SIG-M5 treated with dmso at 0.1 percent for 504 hours (cell line): ENCODE measurements around the gene ZBED4.

Source experiments
- DNase-seq: peaks from one replicate; lab custom pipeline; 2025; ENCODE audit not compliant: unreplicated experiment; lab: John Stamatoyannopoulos, UW

Gene ZBED4

GRCh38 chr22:49853981-49854831 lies 562 bp downstream of the ZBED4 start:
- no peak for DNase-seq

DNA sequence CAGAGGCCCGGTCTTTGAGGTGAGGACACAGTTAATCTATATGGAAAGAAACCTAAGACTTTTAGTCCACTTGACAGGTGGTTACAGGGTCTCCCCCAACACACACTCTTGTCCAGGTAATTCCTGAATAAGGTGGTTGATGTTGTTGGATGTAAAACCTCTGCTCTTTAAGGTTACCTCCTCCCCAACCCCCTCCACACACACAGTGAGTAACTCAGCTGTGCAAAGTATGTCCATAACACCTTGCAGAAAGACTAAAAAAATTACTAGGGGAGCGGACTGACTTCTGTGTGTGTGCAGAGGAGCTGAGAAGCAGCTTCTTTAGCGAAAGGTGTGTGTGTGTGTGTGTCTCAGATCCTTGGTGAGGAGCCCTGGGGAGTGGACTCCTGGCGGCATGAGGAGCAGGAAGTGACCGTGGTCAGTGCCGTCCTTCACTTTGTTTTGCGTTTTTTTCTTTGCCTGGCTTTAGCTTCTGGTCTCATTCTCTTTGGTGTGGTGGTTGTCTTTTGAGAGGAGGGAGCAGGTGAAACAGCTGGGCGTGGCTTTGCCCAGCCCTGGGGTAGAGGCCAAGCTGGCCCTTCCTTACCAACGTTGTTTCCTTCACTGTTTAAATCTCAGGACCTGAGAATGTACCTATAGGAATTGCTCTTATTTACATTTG lies 1.7 kb downstream of the ZBED4 start:
- DNase-seq, result no peak

GRCh38 chr22:49856343-49856742 lies 2.7 kb downstream of the ZBED4 start:
- DNase-seq, result no peak

GRCh38 chr22:49856766-49857618 lies 3.3 kb downstream of the ZBED4 start:
- DNase-seq, result no peak

GRCh38 chr22:49858827-49859226 lies 5.2 kb downstream of the ZBED4 start:
- DNase-seq, result no peak

DNA sequence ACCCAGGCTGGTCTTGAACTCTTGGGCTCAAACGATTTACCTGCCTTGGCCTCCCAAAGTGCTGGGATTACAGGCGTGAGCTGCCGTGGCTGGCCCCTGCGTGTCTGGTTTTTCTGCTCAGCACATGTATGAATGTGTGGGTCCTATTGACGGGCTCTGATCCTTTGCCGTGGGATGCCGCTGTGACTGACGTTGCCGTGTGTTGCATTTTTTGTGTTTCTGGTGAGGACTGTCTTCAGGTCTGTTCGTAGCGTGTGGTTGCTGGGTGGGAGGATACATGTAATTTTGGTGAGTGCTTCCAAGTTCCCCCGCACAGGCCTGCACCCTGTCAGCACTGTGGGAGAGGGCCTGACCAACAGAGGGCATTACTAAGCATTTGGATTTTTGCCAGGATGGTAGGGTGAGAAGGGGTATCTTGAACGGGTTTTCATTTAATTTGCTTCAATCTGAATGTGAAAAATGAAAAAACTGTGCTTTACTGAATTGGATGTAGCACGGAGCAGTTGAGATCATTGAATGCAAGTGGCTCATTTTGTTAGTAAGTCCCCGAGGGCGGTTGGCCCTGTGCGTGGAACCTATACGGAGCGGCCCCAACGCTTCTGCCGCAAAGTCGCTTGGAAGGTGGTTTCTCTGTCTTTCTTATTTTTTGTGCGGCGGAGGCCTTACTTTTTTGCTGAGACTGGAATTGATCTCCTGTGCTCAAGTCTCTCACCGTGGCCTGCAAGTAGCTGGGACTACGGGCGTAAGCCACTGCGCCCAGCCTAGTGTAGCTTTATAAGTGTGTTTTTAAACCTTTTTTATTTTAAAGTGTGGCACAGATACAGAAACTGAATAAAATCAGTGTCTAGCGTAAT lies 8.2 kb downstream of the ZBED4 start:
- DNase-seq, result no peak

- DNase-seq, result no peak
Measured at GRCh38 chr22:49862496-49862776, 8.8 kb downstream of the ZBED4 start.

DNA sequence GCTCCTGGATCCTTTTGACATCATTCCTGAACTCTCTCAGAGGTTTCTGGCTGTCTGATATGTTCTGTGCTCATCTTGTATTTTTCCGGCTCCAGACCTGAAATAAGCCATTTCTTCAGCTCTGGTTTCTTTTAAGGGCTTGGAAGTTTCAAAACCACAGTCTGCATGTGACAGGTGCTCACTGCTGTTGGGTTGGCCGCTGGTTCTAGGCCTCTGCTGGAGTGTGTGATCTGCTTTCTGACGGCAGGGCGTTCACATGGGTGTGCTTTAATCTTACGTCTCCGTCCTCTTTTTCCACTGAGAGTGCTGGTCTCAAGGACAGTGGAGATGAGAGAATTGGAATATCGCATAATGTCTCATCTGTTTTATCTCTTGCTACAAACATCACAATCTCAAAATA lies 10.3 kb downstream of the ZBED4 start:
- DNase-seq, result no peak

DNA sequence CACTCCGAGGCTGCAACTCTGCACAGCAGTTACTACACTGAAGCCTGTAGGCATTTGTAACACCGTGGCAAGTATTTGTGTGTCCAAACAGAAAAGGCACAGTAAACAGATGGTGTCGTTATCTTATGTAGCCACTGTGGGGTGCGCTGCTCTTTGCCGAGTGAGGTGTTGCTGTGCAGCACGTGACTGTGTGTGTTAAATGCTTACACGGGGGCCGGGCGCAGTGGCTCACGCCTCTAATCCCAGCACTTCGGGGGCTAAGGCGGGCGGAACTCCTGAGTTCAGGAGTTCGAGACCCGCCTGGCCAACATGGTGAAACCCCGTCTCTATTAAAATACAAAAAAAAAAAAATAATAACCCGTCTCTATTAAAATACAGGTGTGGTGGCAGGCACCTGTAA lies 11.5 kb downstream of the ZBED4 start:
- DNase-seq, result no peak

DNA sequence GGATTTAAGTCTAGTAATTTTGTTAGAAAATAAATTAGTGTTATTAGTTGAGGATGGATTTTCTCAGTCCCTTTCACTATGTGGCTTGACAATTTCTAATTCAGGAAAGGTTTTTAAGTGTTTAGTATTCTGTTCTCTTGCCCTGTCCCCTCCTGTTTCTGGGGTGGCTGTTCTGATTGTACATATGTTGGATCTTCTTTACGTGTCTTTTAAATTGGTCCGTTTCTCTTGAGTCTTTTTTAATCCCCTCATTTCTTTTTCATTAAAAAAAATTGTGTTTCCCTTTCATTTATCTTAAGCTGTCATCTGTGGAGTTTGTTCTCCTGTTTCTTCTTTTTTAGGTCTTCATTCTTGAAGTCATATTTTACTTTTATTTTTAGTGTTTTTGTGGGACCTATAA lies 12.5 kb downstream of the ZBED4 start:
- DNase-seq, result no peak

- DNase-seq, result no peak
Measured at GRCh38 chr22:49866646-49867045, 13.0 kb downstream of the ZBED4 start.

DNA sequence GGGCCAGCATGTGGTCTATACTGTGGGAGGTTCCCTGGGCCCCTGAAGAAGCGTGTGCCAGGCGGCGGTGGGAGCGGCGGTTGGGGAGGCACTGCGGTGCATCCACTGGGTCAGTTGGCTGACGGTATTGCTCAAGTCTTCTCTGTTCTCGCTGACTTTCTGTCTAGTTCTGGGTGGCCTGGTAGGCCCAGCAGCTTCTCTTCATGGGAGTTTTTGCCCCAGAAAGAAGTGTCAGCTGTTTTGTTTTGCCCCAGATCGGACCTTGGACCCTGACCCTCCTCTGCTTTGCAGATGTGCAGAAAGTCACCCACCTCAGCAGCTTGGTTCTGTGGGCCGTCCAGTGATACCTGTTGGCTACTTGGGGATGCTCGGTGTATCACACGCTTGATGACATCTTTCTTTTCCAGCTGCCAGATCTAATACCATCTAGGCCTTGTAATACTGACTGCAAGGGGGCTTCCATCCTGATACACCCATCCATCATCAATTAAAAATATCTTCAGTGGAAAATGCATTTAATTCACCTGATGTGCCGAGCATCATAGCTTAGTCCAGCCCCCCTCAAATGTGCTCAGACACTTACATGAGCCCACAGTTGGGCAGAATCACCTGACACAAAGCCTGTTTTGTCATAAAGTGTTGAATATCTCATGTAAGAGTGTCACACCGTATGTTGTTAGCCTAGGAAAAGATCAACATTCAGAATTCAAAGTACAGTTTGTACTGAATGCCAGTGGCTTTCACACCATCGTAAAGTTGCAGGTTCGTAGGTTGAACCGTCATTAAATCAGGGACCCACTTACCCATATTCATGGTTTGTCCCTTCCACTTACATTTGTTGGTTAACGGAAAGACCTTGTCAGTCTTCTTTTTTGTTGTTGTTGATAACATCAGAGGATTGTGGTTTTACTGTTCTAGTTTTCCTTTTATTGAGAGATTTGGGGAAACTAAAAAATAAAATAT lies 13.9 kb downstream of the ZBED4 start:
- DNase-seq, result no peak

DNA sequence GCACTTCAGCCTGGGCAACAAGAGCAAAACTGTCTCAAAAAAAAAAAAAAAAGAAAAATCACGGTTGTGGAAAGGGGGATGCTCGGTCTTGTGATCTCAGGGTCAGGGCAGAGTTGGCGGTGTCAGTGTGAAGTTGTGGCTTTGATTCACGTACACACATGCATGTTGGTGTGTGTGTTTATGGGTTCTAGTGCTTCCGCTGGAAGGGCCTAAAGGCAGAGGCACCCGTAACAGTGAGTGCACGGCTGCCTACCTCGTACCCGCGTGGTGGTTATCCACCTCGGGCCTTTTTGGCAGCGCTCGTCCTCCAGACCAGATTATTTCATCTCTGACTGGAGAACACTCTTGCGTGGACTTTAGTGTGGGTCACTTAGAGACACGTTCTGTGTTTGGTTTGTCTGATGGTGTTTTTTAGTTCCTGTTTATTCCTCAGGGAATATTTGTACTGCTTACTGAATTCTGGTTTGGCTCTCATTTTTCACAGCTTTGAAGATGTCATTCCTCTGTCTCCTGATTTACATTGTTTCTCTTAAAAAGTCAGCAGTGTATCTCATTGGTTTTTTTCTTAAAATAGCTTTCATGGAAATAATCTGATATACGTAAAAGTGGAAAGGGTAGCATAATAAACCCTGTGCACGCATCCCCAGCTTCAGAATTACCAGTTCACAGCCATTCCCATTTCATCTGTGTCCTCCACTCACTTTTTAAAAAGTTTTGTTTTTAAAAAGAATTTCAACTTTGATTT lies 15.6 kb downstream of the ZBED4 start:
- no peak for DNase-seq

DNA sequence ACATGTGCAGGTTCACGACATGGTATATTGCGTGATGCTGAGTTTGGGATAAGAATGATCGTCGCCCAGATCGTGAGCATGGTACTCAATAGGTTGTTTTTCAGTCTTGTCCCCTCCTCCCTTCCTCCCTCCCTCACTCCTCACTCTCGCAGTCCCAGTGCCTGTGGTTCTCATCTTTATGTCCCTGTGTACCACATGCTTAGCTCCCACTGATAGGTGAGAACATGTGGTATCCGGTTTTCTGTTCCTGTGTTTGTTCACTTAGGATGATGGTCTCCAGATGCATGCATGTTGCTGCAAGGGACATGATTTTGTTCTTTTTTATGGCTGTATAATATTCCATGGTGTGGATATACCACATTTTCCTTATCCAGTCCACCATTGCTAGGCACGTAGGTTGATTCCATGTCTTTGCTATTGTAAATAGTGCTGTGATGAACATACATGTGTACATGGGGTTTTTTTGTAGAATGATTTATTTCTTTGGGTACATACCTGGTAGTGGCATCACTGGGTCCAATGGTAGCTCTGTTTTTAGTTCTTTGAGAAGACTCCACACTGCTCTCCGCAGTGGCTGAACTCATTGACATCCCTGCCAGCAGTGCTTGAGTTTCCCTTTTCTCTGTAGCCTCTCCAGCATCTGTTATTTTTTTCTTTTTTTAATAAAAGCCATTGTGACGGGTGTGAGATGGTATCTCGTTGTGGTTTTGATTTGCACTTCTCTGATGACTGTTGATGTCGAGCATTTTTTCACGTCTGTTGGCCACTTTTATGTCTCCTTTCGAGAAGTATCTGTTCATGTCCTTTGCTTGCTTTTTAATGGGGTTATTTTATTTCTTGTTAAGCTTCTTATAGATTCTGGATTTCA lies 16.4 kb downstream of the ZBED4 start:
- no peak for DNase-seq

GRCh38 chr22:49871482-49871881 lies 17.8 kb downstream of the ZBED4 start:
- DNase-seq, result no peak

DNA sequence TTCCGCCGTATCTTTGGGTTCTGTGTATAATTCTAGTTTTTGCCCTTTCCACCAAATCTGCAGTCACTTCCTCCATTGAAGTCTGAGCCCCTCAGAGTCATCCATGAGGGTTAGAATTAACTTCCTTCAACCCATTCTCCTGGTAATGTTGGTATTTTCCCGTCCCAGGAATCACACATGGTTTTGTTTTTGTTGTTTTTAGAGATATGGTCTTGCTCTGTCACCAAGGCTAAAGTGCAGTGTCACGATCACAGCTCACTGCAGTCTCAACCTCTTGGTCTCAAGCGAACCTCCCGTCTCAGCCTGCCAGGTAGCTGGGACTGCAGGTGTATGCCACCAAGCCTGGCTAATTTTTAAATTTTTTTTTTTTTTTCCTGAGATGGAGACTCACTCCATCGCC lies 18.7 kb downstream of the ZBED4 start:
- DNase-seq, result no peak

GRCh38 chr22:49873228-49873940 lies 19.7 kb downstream of the ZBED4 start:
- no peak for DNase-seq

- DNase-seq, result no peak
Measured at GRCh38 chr22:49877642-49878041, 24.0 kb downstream of the ZBED4 start.
